Measurements from ENCODE around the gene RTN4RL1.

DNA sequence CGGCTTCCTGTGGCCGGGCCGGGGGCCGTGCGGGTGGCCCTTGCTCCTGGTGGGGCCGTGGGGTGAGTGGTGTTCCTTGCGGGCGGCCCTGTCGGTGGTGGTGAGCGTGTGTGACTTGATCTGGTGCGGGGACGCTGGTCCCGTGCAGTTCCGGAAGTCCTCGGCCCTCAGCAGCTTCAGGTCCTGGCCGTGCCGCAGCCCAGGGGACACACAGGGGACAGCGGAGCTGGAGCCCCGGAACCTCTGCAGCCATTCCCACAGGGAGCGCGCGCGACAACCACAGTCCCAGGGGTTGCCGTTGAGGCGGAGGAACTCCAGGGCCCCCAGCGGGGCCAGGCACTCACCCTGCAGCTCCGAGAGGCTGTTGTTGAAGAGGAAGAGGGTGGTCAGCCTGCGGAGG is 88.4 kb downstream of the RTN4RL1 start:
- TF ChIP-seq, protein P1, sequence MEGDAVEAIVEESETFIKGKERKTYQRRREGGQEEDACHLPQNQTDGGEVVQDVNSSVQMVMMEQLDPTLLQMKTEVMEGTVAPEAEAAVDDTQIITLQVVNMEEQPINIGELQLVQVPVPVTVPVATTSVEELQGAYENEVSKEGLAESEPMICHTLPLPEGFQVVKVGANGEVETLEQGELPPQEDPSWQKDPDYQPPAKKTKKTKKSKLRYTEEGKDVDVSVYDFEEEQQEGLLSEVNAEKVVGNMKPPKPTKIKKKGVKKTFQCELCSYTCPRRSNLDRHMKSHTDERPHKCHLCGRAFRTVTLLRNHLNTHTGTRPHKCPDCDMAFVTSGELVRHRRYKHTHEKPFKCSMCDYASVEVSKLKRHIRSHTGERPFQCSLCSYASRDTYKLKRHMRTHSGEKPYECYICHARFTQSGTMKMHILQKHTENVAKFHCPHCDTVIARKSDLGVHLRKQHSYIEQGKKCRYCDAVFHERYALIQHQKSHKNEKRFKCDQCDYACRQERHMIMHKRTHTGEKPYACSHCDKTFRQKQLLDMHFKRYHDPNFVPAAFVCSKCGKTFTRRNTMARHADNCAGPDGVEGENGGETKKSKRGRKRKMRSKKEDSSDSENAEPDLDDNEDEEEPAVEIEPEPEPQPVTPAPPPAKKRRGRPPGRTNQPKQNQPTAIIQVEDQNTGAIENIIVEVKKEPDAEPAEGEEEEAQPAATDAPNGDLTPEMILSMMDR (IDR thresholded peaks at IDR 0.05; ENCODE audit: low read length): no peak
- no peak for TF ChIP-seq EZH2 (IDR thresholded peaks at IDR 0.05; ENCODE audit: borderline replicate concordance, low read length)

Measured in OCI-LY1 (cell line).